Measurements from ENCODE around the gene SALL3. TPM values are rescaled to one million over a fixed set of nuclear protein-coding genes. Genes with fewer than 3 reads are reported as not detected.

The SALL3 gene
- total and polyA plus RNA-seq, 2 of the 4 experiments (the other 2 are of a cell fraction) = not detected

GRCh38 chr18:78976765-78977636 lies 2.6 kb upstream of the SALL3 start (continued):
- no peak for TF ChIP-seq CHD1 (IDR thresholded peaks at IDR 0.05; ENCODE audit: low read depth, low read length)

GRCh38 chr18:78977637-78978348 lies 1.8 kb upstream of the SALL3 start:
- no peak overlapping the region for H2BK15ac ChIP-seq (ENCODE audit: low read depth, low read length)
- in situ Hi-C loops (cut with MboI; ENCODE audit: low sequenced_read_pairs) = no loop called here
- H2BK120ac ChIP-seq (ENCODE audit: low read depth, low read length) = no peak overlapping the region
- no peaks in the 10 kb centered on the region for H3K36me3 ChIP-seq (ENCODE audit: control insufficient read depth, insufficient read depth, low read length)
- peaks cover 60% of the 10 kb centered on the region for H3K27me3 ChIP-seq (ENCODE audit: control insufficient read depth, insufficient read depth, low read length)
- H3K9me1 ChIP-seq (ENCODE audit: insufficient read depth, low read length) = no peaks in the 10 kb centered on the region
- no peak for DNase-seq
- H2AK9ac ChIP-seq (replicated peaks; ENCODE audit: low read depth, low read length, poor library complexity) = no peak overlapping the region
- ChIA-PET CTCF (no interaction called here), POLR2A (ENCODE audit: unreplicated experiment) (no interaction called here)
- H3K4me3 ChIP-seq (ENCODE audit: insufficient read depth, low read depth, low read length) = no peak overlapping the region
- H3K9me3 ChIP-seq (ENCODE audit: control insufficient read depth, insufficient read depth, low read length) = peaks cover 6% of the 10 kb centered on the region; the same call in 1 of the 2 replicates
- no peak overlapping the region for H3K4ac ChIP-seq (ENCODE audit: low read depth, low read length)
- no peak overlapping the region for H4K91ac ChIP-seq (ENCODE audit: insufficient read depth, low read depth, low read length)
- no peaks in the 10 kb centered on the region for H4K20me1 ChIP-seq (ENCODE audit: insufficient read depth, low read length)
- H3K79me1 ChIP-seq (ENCODE audit: low read depth in 1 of 2, low read length in 2 of 2) = no peaks in the 10 kb centered on the region
- intact Hi-C loops (cut with micrococcal nuclease) = no loop called here
- H4K8ac ChIP-seq (ENCODE audit: low read depth in 2 of 2, low read length in 2 of 2) = no peak overlapping the region
- H2BK5ac ChIP-seq (ENCODE audit: low read depth, low read length, poor library complexity, severe bottlenecking) = no peak overlapping the region
- H3K4me2 ChIP-seq (ENCODE audit: low read depth, low read length) = no peak overlapping the region
- no peak overlapping the region for H3K14ac ChIP-seq (replicated peaks; ENCODE audit: low read depth, low read length)
- 0% methylated on average over 1 of the region's 34 CpGs; no CpG with 5 or more reads in 1 of the 2 experiments for WGBS, 2 experiments (ENCODE audit: extremely low coverage in 2 of 2, insufficient read length in 1 of 2)
- H3K56ac ChIP-seq (ENCODE audit: extremely low read depth, insufficient read depth, low read length) = no peak overlapping the region
- no peak overlapping the region for H3K23ac ChIP-seq (ENCODE audit: low read depth, low read length)
- no peak overlapping the region for H2AFZ ChIP-seq (replicated peaks; ENCODE audit: low read length, poor library complexity)
- H3K4me1 ChIP-seq (ENCODE audit: control insufficient read depth, insufficient read depth, low read length) = no peaks in the 10 kb centered on the region
- ATAC-seq (ENCODE audit: low read depth) = no peak
- BruUV-seq (replicated peaks) = no TSS peak
- no peak overlapping the region for H3K18ac ChIP-seq (ENCODE audit: low read depth, low read length)
- H2BK20ac ChIP-seq (ENCODE audit: low read depth, low read length) = no peak overlapping the region
- dilution Hi-C loops (cut with HindIII; ENCODE audit: low sequenced_read_pairs, unreplicated experiment) = no loop called here
- no peak overlapping the region for H4K5ac ChIP-seq (ENCODE audit: low read depth, low read length)
- no peak overlapping the region for H3K27ac ChIP-seq (ENCODE audit: insufficient read depth, low read length)
- no peak overlapping the region for H3K9ac ChIP-seq (ENCODE audit: low read depth, low read length)
- H2AK5ac ChIP-seq (ENCODE audit: low read depth, low read length) = no peak overlapping the region
- TF ChIP-seq SMC3 (IDR thresholded peaks at IDR 0.05; ENCODE audit: low read depth, low read length) (no peak), MAZ (IDR thresholded peaks at IDR 0.05; ENCODE audit: borderline replicate concordance, low read depth, low read length) (no peak), FOS (IDR thresholded peaks at IDR 0.05; ENCODE audit: low read depth, low read length) (no peak), CHD1 (IDR thresholded peaks at IDR 0.05; ENCODE audit: low read depth, low read length) (no peak), RFX5 (IDR thresholded peaks at IDR 0.05; ENCODE audit: low read depth, low read length) (no peak), NFE2L2 (IDR thresholded peaks at IDR 0.05; ENCODE audit: low read depth, low read length) (no peak), RAD21 (IDR thresholded peaks at IDR 0.05; ENCODE audit: low read length) (no peak), CEBPB (IDR thresholded peaks at IDR 0.05; ENCODE audit: low read depth, low read length) (no peak), MAFK (IDR thresholded peaks at IDR 0.05; ENCODE audit: low read depth, low read length) (no peak), CTCF (conservative IDR thresholded peaks at IDR 0.05; ENCODE audit: low read depth, low read length) (no peak), USF2 (IDR thresholded peaks at IDR 0.05; ENCODE audit: low read depth, low read length) (no peak)
